Breast epithelium (tissue), 3 donors: Measurements from ENCODE around the gene CARS2.

Source experiments
- POLR2AphosphoS5 ChIP-seq, 3 donors: sonication (generic); formaldehyde crosslinking; IDR thresholded peaks; one replicate each; pipeline ENCODE4 v1.6.1; 2017; ENCODE audit warnings: antibody characterized with exemption in 3 of 3
- TF ChIP-seq, protein P1 (sequence below), 3 donors: fragments of 450-650 bp; IDR thresholded peaks; one replicate each; pipeline ENCODE4 v1.5.1; 2016 to 2017; ENCODE audit warnings: antibody characterized with exemption in 3 of 3, mild to moderate bottlenecking in 3 of 3, moderate library complexity in 3 of 3

DNA sequence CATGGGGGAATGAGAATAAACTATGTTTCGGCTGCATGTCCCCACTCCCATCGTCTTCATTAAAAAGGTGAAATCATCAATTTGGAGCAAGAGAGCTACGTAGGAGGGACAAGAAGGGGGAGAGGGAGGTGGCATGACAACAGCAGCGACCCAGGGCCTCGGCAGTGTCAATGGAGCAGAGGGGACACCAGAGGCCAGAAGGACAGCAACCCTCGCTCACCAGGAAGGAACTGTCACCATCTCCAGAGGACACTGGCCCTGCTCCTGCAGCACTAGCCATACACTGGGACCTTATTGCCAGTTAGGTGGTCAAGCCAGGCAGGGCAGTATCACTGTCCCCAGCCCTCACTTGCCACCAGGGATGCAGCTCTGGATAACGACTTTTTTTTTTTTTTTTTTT is 56.4 kb downstream of the CARS2 start:
- TF ChIP-seq, protein P1, sequence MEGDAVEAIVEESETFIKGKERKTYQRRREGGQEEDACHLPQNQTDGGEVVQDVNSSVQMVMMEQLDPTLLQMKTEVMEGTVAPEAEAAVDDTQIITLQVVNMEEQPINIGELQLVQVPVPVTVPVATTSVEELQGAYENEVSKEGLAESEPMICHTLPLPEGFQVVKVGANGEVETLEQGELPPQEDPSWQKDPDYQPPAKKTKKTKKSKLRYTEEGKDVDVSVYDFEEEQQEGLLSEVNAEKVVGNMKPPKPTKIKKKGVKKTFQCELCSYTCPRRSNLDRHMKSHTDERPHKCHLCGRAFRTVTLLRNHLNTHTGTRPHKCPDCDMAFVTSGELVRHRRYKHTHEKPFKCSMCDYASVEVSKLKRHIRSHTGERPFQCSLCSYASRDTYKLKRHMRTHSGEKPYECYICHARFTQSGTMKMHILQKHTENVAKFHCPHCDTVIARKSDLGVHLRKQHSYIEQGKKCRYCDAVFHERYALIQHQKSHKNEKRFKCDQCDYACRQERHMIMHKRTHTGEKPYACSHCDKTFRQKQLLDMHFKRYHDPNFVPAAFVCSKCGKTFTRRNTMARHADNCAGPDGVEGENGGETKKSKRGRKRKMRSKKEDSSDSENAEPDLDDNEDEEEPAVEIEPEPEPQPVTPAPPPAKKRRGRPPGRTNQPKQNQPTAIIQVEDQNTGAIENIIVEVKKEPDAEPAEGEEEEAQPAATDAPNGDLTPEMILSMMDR (IDR thresholded peaks at IDR 0.05), result no peak
- TF ChIP-seq POLR2AphosphoS5 (IDR thresholded peaks at IDR 0.05), result no peak
